ENCODE measurements around the gene TENM3.

TENM3 gene

GRCh38 chr4:182400790-182401189 lies 157.6 kb downstream of the TENM3 start:
- DNase-seq (ENCODE audit: low read depth): no peak
- H3K4me3 ChIP-seq (ENCODE audit: low read depth, low read length): no peak overlapping the region
- no peak for TF ChIP-seq CTCF (conservative IDR thresholded peaks at IDR 0.05; ENCODE audit: low read depth, low read length)

GRCh38 chr4:182404376-182404775 lies 161.2 kb downstream of the TENM3 start:
- DNase-seq (ENCODE audit: low read depth): no peak
- H3K4me3 ChIP-seq (ENCODE audit: low read depth, low read length): no peak overlapping the region
- TF ChIP-seq CTCF (conservative IDR thresholded peaks at IDR 0.05; ENCODE audit: low read depth, low read length): no peak

GRCh38 chr4:182405087-182405486 lies 161.9 kb downstream of the TENM3 start:
- DNase-seq (ENCODE audit: low read depth): no peak
- no peak overlapping the region for H3K4me3 ChIP-seq (ENCODE audit: low read depth, low read length)
- no peak for TF ChIP-seq CTCF (conservative IDR thresholded peaks at IDR 0.05; ENCODE audit: low read depth, low read length)

- no peak overlapping the region for H3K4me3 ChIP-seq (ENCODE audit: low read depth, low read length)
- DNase-seq (ENCODE audit: low read depth): no peak
- no peak for TF ChIP-seq CTCF (conservative IDR thresholded peaks at IDR 0.05; ENCODE audit: low read depth, low read length)
These were observed 166.1 kb downstream of the TENM3 start for GRCh38 chr4:182409271-182409670.

GRCh38 chr4:182411391-182411790 lies 168.2 kb downstream of the TENM3 start:
- TF ChIP-seq CTCF (conservative IDR thresholded peaks at IDR 0.05; ENCODE audit: low read depth, low read length): no peak
- no peak for DNase-seq (ENCODE audit: low read depth)
- H3K4me3 ChIP-seq (ENCODE audit: low read depth, low read length): no peak overlapping the region

- no peak overlapping the region for H3K4me3 ChIP-seq (ENCODE audit: low read depth, low read length)
- TF ChIP-seq CTCF (conservative IDR thresholded peaks at IDR 0.05; ENCODE audit: low read depth, low read length): no peak
- no peak for DNase-seq (ENCODE audit: low read depth)
These were observed 170.3 kb downstream of the TENM3 start for GRCh38 chr4:182413550-182413949.

GRCh38 chr4:182415116-182415515 lies 171.9 kb downstream of the TENM3 start:
- TF ChIP-seq CTCF (conservative IDR thresholded peaks at IDR 0.05; ENCODE audit: low read depth, low read length): no peak
- no peak overlapping the region for H3K4me3 ChIP-seq (ENCODE audit: low read depth, low read length)
- DNase-seq (ENCODE audit: low read depth): no peak

Data from choroid plexus epithelial cell (primary cell).